Panc1 (cell line): ENCODE data around the gene FAM163A. TPM values are rescaled to one million over a fixed set of nuclear protein-coding genes. Genes with fewer than 3 reads are reported as not detected.

ENCODE experiments used
- ATAC-seq: fragments of 200-7000 bp; cut with Tn5 transposase; 2 replicates; pipeline ENCODE4 v1.9.1; 2020; ENCODE audit warnings: mild to moderate bottlenecking, moderate library complexity
- BruUV-seq: library from RNA; stranded (reverse); fragments of 400-500 nt; replicated peaks from 2 replicates; lab custom pipeline; 2021; lab: Mats Ljungman, UMichigan
- CTCF ChIA-PET: fragments of 300-600 bp; sonication (Branson Sonifier 250); formaldehyde crosslinking; loops from one replicate; lab custom pipeline; 2022; ENCODE audit warnings: antibody characterized with exemption; lab: Charles Lee
- POLR2A ChIA-PET: fragments of 300-600 bp; sonication (Branson Sonifier 250); formaldehyde crosslinking; loops from one replicate; lab custom pipeline; 2022; ENCODE audit warnings: antibody characterized with exemption; lab: Charles Lee
- DNase-seq: peaks from one replicate; pipeline ENCODE4 v3.0.0-alpha.2; 2010; ENCODE audit warnings: low read depth, low spot score
- H3K27ac ChIP-seq: 2 replicates; pipeline ENCODE4 v1.5.1; 2011; ENCODE audit warnings: mild to moderate bottlenecking, low read length, inconsistent platforms
- H3K27me3 ChIP-seq: fragments of 200-500 bp; sonication (Bioruptor generic); 2 replicates; pipeline ENCODE4 v1.6.0; 2014; ENCODE audit warnings: low read length, inconsistent platforms; ENCODE audit not compliant: control insufficient read depth, insufficient read depth
- H3K36me3 ChIP-seq: fragments of 200-500 bp; sonication (Bioruptor generic); 2 replicates; pipeline ENCODE4 v1.5.1; 2014; ENCODE audit warnings: inconsistent platforms, mild to moderate bottlenecking, low read length, moderate library complexity; ENCODE audit not compliant: control insufficient read depth, insufficient read depth
- H3K4me1 ChIP-seq: 2 replicates; pipeline ENCODE4 v1.5.1; 2011; ENCODE audit warnings: inconsistent platforms, mild to moderate bottlenecking, low read length, moderate library complexity; ENCODE audit not compliant: control insufficient read depth, insufficient read depth
- H3K4me3 ChIP-seq, 2 experiments: 2 replicates each; pipeline ENCODE4 v1.5.1; 2011 to 2012; ENCODE audit warnings: low read depth in 2 of 2, low read length in 2 of 2, mild to moderate bottlenecking in 2 of 2, inconsistent platforms in 1 of 2, moderate library complexity in 1 of 2
- H3K9me3 ChIP-seq: fragments of 200-500 bp; sonication (Bioruptor generic); 2 replicates; pipeline ENCODE4 v1.5.1; 2014; ENCODE audit warnings: low read depth, mild to moderate bottlenecking, inconsistent platforms, low read length, moderate library complexity; ENCODE audit not compliant: control insufficient read depth, insufficient read depth
- CTCF ChIP-seq: fragments of 450-650 bp; IDR thresholded peaks from 2 replicates; pipeline ENCODE4 v1.5.1; 2017; ENCODE audit warnings: mild to moderate bottlenecking
- POLR2AphosphoS5 ChIP-seq: IDR thresholded peaks from 2 replicates; pipeline ENCODE4 v1.6.1; 2012; ENCODE audit warnings: mild to moderate bottlenecking, low read depth, low read length, moderate library complexity
- REST ChIP-seq, 2 experiments: IDR thresholded peaks; 2 replicates each; pipeline ENCODE4 v1.6.1; 2011 to 2012; ENCODE audit warnings: low read depth in 2 of 2, control low read depth in 1 of 2, low read length in 1 of 2, mild to moderate bottlenecking in 1 of 2, moderate library complexity in 1 of 2; ENCODE audit not compliant: insufficient read depth in 1 of 2
- SIN3A ChIP-seq: IDR thresholded peaks from 2 replicates; pipeline ENCODE4 v1.6.1; 2012; ENCODE audit warnings: low read depth, mild to moderate bottlenecking, low read length, moderate library complexity, borderline replicate concordance; ENCODE audit not compliant: insufficient read depth
- TCF7L2 ChIP-seq: IDR thresholded peaks from 2 replicates; pipeline ENCODE4 v1.6.1; 2011; ENCODE audit warnings: mild to moderate bottlenecking, low read depth, low read length, inconsistent platforms
- in situ Hi-C: cut with HindIII; loops from 2 replicates; pipeline ENCODE4 v1.10.0; 2016; ENCODE audit warnings: low sequenced_read_pairs, low pct_unique_long_range_greater_than_20kb
- intact Hi-C: fragments of 100-400 bp; cut with micrococcal nuclease; formaldehyde crosslinking; loops from one replicate; pipeline ENCODE4 v1.10.0; 2022; ENCODE audit not compliant: unreplicated experiment
- total RNA-seq: library from RNA; stranded (reverse); gene quantifications from one replicate; pipeline ENCODE4 v1.2.1, GENCODE V29; 2021; ENCODE audit not compliant: unreplicated experiment

The FAM163A gene
- total RNA-seq, 1 experiment from 2014 or later = not detected

GRCh38 chr1:179788259-179788658 lies 45.2 kb downstream of the FAM163A start:
- ATAC-seq = no peak
- Histone ChIP-seq H3K27me3 (peaks cover 8% of the 10 kb centered on the region; the same call in 1 of the 2 replicates), H3K4me1 (no peaks in the 10 kb centered on the region), H3K27ac (no peak overlapping the region), H3K9me3 (no peaks in the 10 kb centered on the region), H3K4me3 (no peak overlapping the region), H3K36me3 (no peaks in the 10 kb centered on the region)
- intact Hi-C loops (no loop called here), in situ Hi-C loops (no loop called here)
- ChIA-PET POLR2A (no interaction called here), CTCF (no interaction called here)
- TF ChIP-seq REST (IDR thresholded peaks at IDR 0.05; ENCODE audit: insufficient read depth in 1 of 2, low read depth in 2 of 2, low read length in 1 of 2) (no peak), CTCF (no peak), SIN3A (no peak), POLR2AphosphoS5 (no peak), TCF7L2 (no peak)
- BruUV-seq = no TSS peak
- no peak for DNase-seq

- in situ Hi-C loops = no loop called here
- intact Hi-C loops = no loop called here
- TF ChIP-seq REST (IDR thresholded peaks at IDR 0.05; ENCODE audit: insufficient read depth in 1 of 2, low read depth in 2 of 2, low read length in 1 of 2) (no peak), SIN3A (no peak), CTCF (no peak), POLR2AphosphoS5 (no peak), TCF7L2 (no peak)
- H3K4me3 ChIP-seq = no peak overlapping the region
- CTCF ChIA-PET = no interaction called here
- H3K36me3 ChIP-seq = no peaks in the 10 kb centered on the region
- no TSS peak for BruUV-seq
- POLR2A ChIA-PET = no interaction called here
- H3K4me1 ChIP-seq = no peaks in the 10 kb centered on the region
- H3K27me3 ChIP-seq = no peaks in the 10 kb centered on the region; the same call in none of the 2 replicates
- no peaks in the 10 kb centered on the region for H3K9me3 ChIP-seq
- no peak for ATAC-seq
- no peak overlapping the region for H3K27ac ChIP-seq
- no peak for DNase-seq
Observed at GRCh38 chr1:179793281-179793680, 50.2 kb downstream of the FAM163A start.
